HepG2 (cell line): ENCODE data around the gene HOXA6. TPM values are rescaled to one million over a fixed set of nuclear protein-coding genes. Genes with fewer than 3 reads are reported as not detected.

ENCODE experiments used
- ATAC-seq: fragments of 200-7000 bp; cut with Tn5 transposase; 3 replicates; pipeline ENCODE4 v1.9.1; 2020; ENCODE audit warnings: mild to moderate bottlenecking, moderate library complexity
- BruUV-seq: library from RNA; stranded (reverse); fragments of 400-500 nt; replicated peaks from 2 replicates; lab custom pipeline; 2021; lab: Mats Ljungman, UMichigan
- CTCF ChIA-PET: fragments of 300-600 bp; formaldehyde crosslinking; extraction: SDS; loops from one replicate; lab custom pipeline; 2021; ENCODE audit warnings: low total read pairs, inconsistent platforms, low intra/inter-chr PET ratio; lab: Yijun Ruan, JAX
- POLR2A ChIA-PET: fragments of 350-600 bp; sonication (Branson Sonifier 250); formaldehyde crosslinking; loops from one replicate; lab custom pipeline; 2020; ENCODE audit warnings: antibody characterized with exemption, inconsistent platforms; lab: Yijun Ruan, JAX
- DNase-seq: peaks from one replicate; pipeline ENCODE4 v3.0.0-alpha.2; 2015; ENCODE audit warnings: low spot score
- FAIRE-seq: peaks from 3 replicates; lab custom pipeline; 2011; peaks lifted over from hg19 to GRCh38; lab: Jason Lieb, UNC
- H2AFZ ChIP-seq: one replicate; pipeline ENCODE4 v1.6.1; 2011; ENCODE audit warnings: low read length, inconsistent platforms
- H3K27ac ChIP-seq: fragments of 300-600 bp; 3 replicates; pipeline ENCODE4 v1.8.0; 2011; ENCODE audit warnings: mixed run types, mild to moderate bottlenecking, mixed read lengths, low read length, inconsistent platforms; ENCODE audit not compliant: insufficient read depth; ENCODE audit errors: extremely low read length
- H3K27me3 ChIP-seq, 2 experiments: fragments of 200-600 bp in 1 of 2; 2 replicates in 1 of 2; 3 replicates in 1 of 2; pipeline versions ENCODE4 v1.6.0 to v1.8.0; 2011; ENCODE audit warnings: low read length in 2 of 2, mild to moderate bottlenecking in 2 of 2, moderate library complexity in 2 of 2, inconsistent platforms in 1 of 2; ENCODE audit not compliant: insufficient read depth in 2 of 2, control insufficient read depth in 1 of 2
- H3K36me3 ChIP-seq, 2 experiments: fragments of 200-600 bp in 1 of 2; replicated peaks in 1 of 2; 2 replicates in 1 of 2; 3 replicates in 1 of 2; pipeline versions ENCODE4 v1.5.1 to v1.8.0; 2011; ENCODE audit warnings: low read length in 2 of 2, inconsistent platforms in 1 of 2; ENCODE audit not compliant: insufficient read depth in 2 of 2, control insufficient read depth in 1 of 2
- H3K4me1 ChIP-seq: 2 replicates; pipeline ENCODE4 v1.5.1; 2012; ENCODE audit warnings: low read length, inconsistent platforms; ENCODE audit not compliant: insufficient read depth
- H3K4me2 ChIP-seq: 2 replicates; pipeline ENCODE4 v1.6.0; 2011; ENCODE audit warnings: low read depth, low read length, inconsistent platforms
- H3K4me3 ChIP-seq, 3 experiments: fragments of 200-600 bp in 1 of 3; sonication (generic), shearing (Covaris generic) in 1 of 3; replicated peaks in 1 of 3; 2 replicates each; pipeline ENCODE4 v1.5.1; 2011 to 2016; ENCODE audit warnings: low read length in 3 of 3, inconsistent platforms in 2 of 3, low read depth in 2 of 3, mild to moderate bottlenecking in 2 of 3, control low read depth in 1 of 3, mixed read lengths in 1 of 3; ENCODE audit not compliant: insufficient read depth in 1 of 3
- H3K79me2 ChIP-seq: one replicate; pipeline ENCODE4 v1.6.1; 2011; ENCODE audit warnings: low read length, inconsistent platforms; ENCODE audit not compliant: insufficient read depth
- H3K9ac ChIP-seq: 2 replicates; pipeline ENCODE4 v1.6.0; 2011; ENCODE audit warnings: mild to moderate bottlenecking, low read depth, low read length, inconsistent platforms; ENCODE audit not compliant: insufficient read depth
- H3K9me3 ChIP-seq: 2 replicates; pipeline ENCODE4 v1.5.1; 2012; ENCODE audit warnings: mild to moderate bottlenecking, low read length
- H4K20me1 ChIP-seq: 2 replicates; pipeline ENCODE4 v1.6.0; 2011; ENCODE audit warnings: inconsistent platforms, mild to moderate bottlenecking, low read length, moderate library complexity; ENCODE audit not compliant: insufficient read depth
- FOXA3 ChIP-seq: IDR thresholded peaks from 2 replicates; pipeline ENCODE4 v1.6.1; 2016; ENCODE audit warnings: missing genetic modification reagents, missing compliant biosample characterization
- FOXC1 ChIP-seq: sonication (generic); formaldehyde crosslinking; IDR thresholded peaks from 2 replicates; pipeline ENCODE4 v1.8.0; 2022; ENCODE audit warnings: mild to moderate bottlenecking, missing genetic modification reagents, borderline replicate concordance
- SIX1 ChIP-seq: sonication (generic); formaldehyde crosslinking; IDR thresholded peaks from 2 replicates; pipeline ENCODE4 v1.4.0; 2020; ENCODE audit warnings: missing genetic modification reagents, borderline replicate concordance
- SMYD3 ChIP-seq: sonication (generic); formaldehyde crosslinking; IDR thresholded peaks from 2 replicates; pipeline ENCODE4 v1.8.1; 2023; ENCODE audit warnings: mild to moderate bottlenecking, missing genetic modification reagents
- ZBTB33 ChIP-seq: sonication (generic); formaldehyde crosslinking; IDR thresholded peaks from 2 replicates; pipeline ENCODE4 v1.4.0; 2020; ENCODE audit warnings: missing genetic modification reagents
- ZBTB38 ChIP-seq: sonication (generic); formaldehyde crosslinking; IDR thresholded peaks from 2 replicates; pipeline ENCODE4 v1.5.1; 2020; ENCODE audit warnings: mild to moderate bottlenecking, missing genetic modification reagents
- ZNF263 ChIP-seq: sonication (generic); formaldehyde crosslinking; IDR thresholded peaks from 2 replicates; pipeline ENCODE4 v1.4.0; 2020; ENCODE audit warnings: missing genetic modification reagents
- ZNF891 ChIP-seq: sonication (generic); formaldehyde crosslinking; IDR thresholded peaks from 2 replicates; pipeline ENCODE4 v1.5.0; 2020; ENCODE audit warnings: mild to moderate bottlenecking, missing genetic modification reagents
- WGBS: methylation state at CpG from one replicate; pipeline ENCODE4 v1.1.6; 2017; ENCODE audit warnings: low lambda C conversion rate; 5-methylcytosine and 5-hydroxymethylcytosine counted together
- in situ Hi-C: cut with HindIII; loops from 2 replicates; pipeline ENCODE4 v1.10.0; 2017; ENCODE audit warnings: low pct_unique_long_range_greater_than_20kb; ENCODE audit not compliant: extremely low pct_ligation_motif_present
- intact Hi-C: fragments of 100-400 bp; cut with micrococcal nuclease; formaldehyde crosslinking; loops from one replicate; pipeline ENCODE4 v1.10.0; 2022; ENCODE audit not compliant: unreplicated experiment
- polyA plus RNA-seq, 8 experiments: library from polyadenylated mRNA; depleted of rRNA in 3 of 8; stranded (reverse) in 7 of 8; unstranded in 1 of 8; fragments of >200 nt; fragmentation: Illumina TruSeq in 4 of 8; extraction: Trizol in 4 of 8; gene quantifications; 2 replicates each; pipeline versions ENCODE4 v1.2.1 to v1.2.3, GENCODE V29; 2011 to 2016; ENCODE audit warnings: low read depth in 4 of 8, missing spikeins in 1 of 8, mixed read lengths in 1 of 8; ENCODE audit not compliant: insufficient read depth in 1 of 8
- total RNA-seq, 5 experiments: library from RNA; depleted of rRNA; stranded (reverse); fragments of >200 nt; fragmentation: Illumina TruSeq; extraction: Trizol; gene quantifications; 2 replicates each; pipeline ENCODE4 v1.2.3, GENCODE V29; 2016; ENCODE audit warnings: low read depth in 1 of 5
- TF ChIP-seq, protein P1 (sequence below): sonication (generic); formaldehyde crosslinking; IDR thresholded peaks from 2 replicates; pipeline ENCODE4 v1.5.1; 2020; ENCODE audit warnings: mild to moderate bottlenecking, missing genetic modification reagents, moderate library complexity

Gene HOXA6
- total and polyA plus RNA-seq, 2 of the 13 experiments (the other 11 are each of a cell fraction or from before 2014, with no cell fraction given), result 1.3 to 1.5 TPM

- H3K9ac ChIP-seq, result no peak overlapping the region
- H2AFZ ChIP-seq, result no peak overlapping the region
- WGBS, result 96% methylated on average over 43 of the region's 43 CpGs
- ATAC-seq, result no peak
- H3K27ac ChIP-seq, result no peak overlapping the region
- no peaks in the 10 kb centered on the region for H3K9me3 ChIP-seq
- ChIA-PET CTCF (no interaction called here), POLR2A (interaction anchor here (0.9 to 5.8 kb wide), 2 partner anchors 8 to 260 kb away, joined by 3 to 118 read pairs; partner anchors contain the start of genes HOXA4 and SKAP2)
- no peak for TF ChIP-seq SIX1
- no peak for TF ChIP-seq SMYD3
- intact Hi-C loops, result no loop called here
- H3K4me2 ChIP-seq, result peak overlapping the region; percentile 87
- H3K27me3 ChIP-seq, result no peaks in the 10 kb centered on the region; a peak in 1 of 5 replicates
- peaks cover 81% of the 10 kb centered on the region for H3K4me1 ChIP-seq
- peaks cover 6% of the 10 kb centered on the region; the same call in 1 of the 2 replicates for H4K20me1 ChIP-seq
- peaks cover 0 to 8% of the 10 kb centered on the region in 2 experiments; a peak in 1 of 5 replicates for H3K36me3 ChIP-seq
- peaks cover 41% of the 10 kb centered on the region for H3K79me2 ChIP-seq
- no peak for FAIRE-seq
- no TSS peak for BruUV-seq
- H3K4me3 ChIP-seq, result no peak overlapping the region; a peak in 1 of 6 replicates
- in situ Hi-C loops, result no loop called here
- DNase-seq, result no peak
These were observed 23.3 kb downstream of the HOXA6 start for GRCh38 chr7:27124096-27124901.

GRCh38 chr7:27123477-27124053 is 24.0 kb downstream of the HOXA6 start:
- Histone ChIP-seq H3K9ac (peak overlapping the region; percentile 88), H3K4me2 (peak overlapping the region; percentile 87)
- TF ChIP-seq ZBTB38 (CRISPR knock-in tag), result peak; percentile 67; the same call in 1 of the 2 replicates
- TF ChIP-seq ZNF891 (CRISPR knock-in tag), result 0 out of 2 replicates have a peak, but pooled peaks have one; percentile 24
- TF ChIP-seq FOXA3 (CRISPR knock-in tag), result no peak
- no peak for TF ChIP-seq ZNF263 (CRISPR knock-in tag)
- peak; percentile 57; the same call in 1 of the 2 replicates for TF ChIP-seq ZBTB33
- TF ChIP-seq, protein P1, sequence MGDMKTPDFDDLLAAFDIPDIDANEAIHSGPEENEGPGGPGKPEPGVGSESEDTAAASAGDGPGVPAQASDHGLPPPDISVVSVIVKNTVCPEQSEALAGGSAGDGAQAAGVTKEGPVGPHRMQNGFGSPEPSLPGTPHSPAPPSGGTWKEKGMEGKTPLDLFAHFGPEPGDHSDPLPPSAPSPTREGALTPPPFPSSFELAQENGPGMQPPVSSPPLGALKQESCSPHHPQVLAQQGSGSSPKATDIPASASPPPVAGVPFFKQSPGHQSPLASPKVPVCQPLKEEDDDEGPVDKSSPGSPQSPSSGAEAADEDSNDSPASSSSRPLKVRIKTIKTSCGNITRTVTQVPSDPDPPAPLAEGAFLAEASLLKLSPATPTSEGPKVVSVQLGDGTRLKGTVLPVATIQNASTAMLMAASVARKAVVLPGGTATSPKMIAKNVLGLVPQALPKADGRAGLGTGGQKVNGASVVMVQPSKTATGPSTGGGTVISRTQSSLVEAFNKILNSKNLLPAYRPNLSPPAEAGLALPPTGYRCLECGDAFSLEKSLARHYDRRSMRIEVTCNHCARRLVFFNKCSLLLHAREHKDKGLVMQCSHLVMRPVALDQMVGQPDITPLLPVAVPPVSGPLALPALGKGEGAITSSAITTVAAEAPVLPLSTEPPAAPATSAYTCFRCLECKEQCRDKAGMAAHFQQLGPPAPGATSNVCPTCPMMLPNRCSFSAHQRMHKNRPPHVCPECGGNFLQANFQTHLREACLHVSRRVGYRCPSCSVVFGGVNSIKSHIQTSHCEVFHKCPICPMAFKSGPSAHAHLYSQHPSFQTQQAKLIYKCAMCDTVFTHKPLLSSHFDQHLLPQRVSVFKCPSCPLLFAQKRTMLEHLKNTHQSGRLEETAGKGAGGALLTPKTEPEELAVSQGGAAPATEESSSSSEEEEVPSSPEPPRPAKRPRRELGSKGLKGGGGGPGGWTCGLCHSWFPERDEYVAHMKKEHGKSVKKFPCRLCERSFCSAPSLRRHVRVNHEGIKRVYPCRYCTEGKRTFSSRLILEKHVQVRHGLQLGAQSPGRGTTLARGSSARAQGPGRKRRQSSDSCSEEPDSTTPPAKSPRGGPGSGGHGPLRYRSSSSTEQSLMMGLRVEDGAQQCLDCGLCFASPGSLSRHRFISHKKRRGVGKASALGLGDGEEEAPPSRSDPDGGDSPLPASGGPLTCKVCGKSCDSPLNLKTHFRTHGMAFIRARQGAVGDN (CRISPR knock-in tag), result peak; percentile 26; the same call in 1 of the 2 replicates
- TF ChIP-seq FOXC1, result 0 out of 2 replicates have a peak, but pooled peaks have one; percentile 8

More at GRCh38 chr7:27123477-27124053, 24.0 kb downstream of the HOXA6 start:
- Histone ChIP-seq H3K79me2 (peaks cover 46% of the 10 kb centered on the region), H2AFZ (no peak overlapping the region), H3K4me3 (peak overlapping the region; percentile 82 to 95 (median 87)), H4K20me1 (peaks cover 6% of the 10 kb centered on the region; the same call in 1 of the 2 replicates), H3K27ac (peak overlapping the region; percentile 96), H3K4me1 (peaks cover 81% of the 10 kb centered on the region), H3K9me3 (no peaks in the 10 kb centered on the region), H3K27me3 (no peaks in the 10 kb centered on the region; a peak in 1 of 5 replicates), H3K36me3 (peaks cover 0 to 8% of the 10 kb centered on the region in 2 experiments; a peak in 1 of 5 replicates)
- DNase-seq (no peak), ATAC-seq (no peak), FAIRE-seq (no peak)
- intact Hi-C loops, result no loop called here
- WGBS, result 76% methylated on average over 26 of the region's 26 CpGs
- POLR2A ChIA-PET, result interaction anchor here (1.9 to 5.8 kb wide), 6 partner anchors 9 to 434 kb away, joined by 6 to 118 read pairs (median 12); partner anchors contain the start of genes HOXA4 and SKAP2
- in situ Hi-C loops, result no loop called here
- no TSS peak for BruUV-seq
- CTCF ChIA-PET, result no interaction called here
